SK-N-SH (cell line): ENCODE data around the gene ATP2B1. TPM values are rescaled to one million over a fixed set of nuclear protein-coding genes. Genes with fewer than 3 reads are reported as not detected.

Experiments
- CTCF ChIA-PET: fragments of 300-600, 350-600 bp; formaldehyde crosslinking; extraction: SDS; loops from one replicate; lab custom pipeline; 2021; lab: Yijun Ruan, JAX
- POLR2A ChIA-PET: fragments of 350-600 bp; sonication (Branson Sonifier 250); formaldehyde crosslinking; extraction: SDS; loops from one replicate; lab custom pipeline; 2020; ENCODE audit warnings: antibody characterized with exemption, inconsistent platforms; lab: Yijun Ruan, JAX
- DNase-seq: peaks from one replicate; pipeline ENCODE4 v3.0.0; 2012
- H2AFZ ChIP-seq: fragments of 200-600 bp; sonication (generic); 2 replicates; pipeline ENCODE4 v1.8.1; 2016; ENCODE audit warnings: antibody characterized with exemption, mild to moderate bottlenecking, low read depth
- H3F3A ChIP-seq: fragments of 200-600 bp; sonication (generic); replicated peaks from 2 replicates; pipeline ENCODE3; 2016; ENCODE audit warnings: antibody characterized with exemption, mild to moderate bottlenecking; ENCODE audit not compliant: insufficient read depth
- H3K27ac ChIP-seq, 2 experiments: fragments of 200-500 bp in 1 of 2; fragments of 200-600 bp in 1 of 2; sonication (Bioruptor generic) in 1 of 2; sonication (generic), shearing (Covaris generic) in 1 of 2; 2 replicates each; pipeline versions ENCODE4 v1.5.1 to v1.6.1; 2014 to 2016; ENCODE audit warnings: low read depth in 2 of 2, inconsistent platforms in 1 of 2, low read length in 1 of 2, mild to moderate bottlenecking in 1 of 2, mixed read lengths in 1 of 2
- H3K27me3 ChIP-seq: fragments of 200-600 bp; sonication (generic), shearing (Covaris generic); 2 replicates; pipeline ENCODE4 v1.6.1; 2016; ENCODE audit warnings: mixed run types; ENCODE audit not compliant: insufficient read depth
- H3K36me3 ChIP-seq, 2 experiments: fragments of 200-500 bp in 1 of 2; fragments of 200-600 bp in 1 of 2; sonication (Bioruptor generic) in 1 of 2; sonication (generic) in 1 of 2; replicated peaks in 1 of 2; 2 replicates each; pipeline versions ENCODE3 to v1.5.1; 2014 to 2016; ENCODE audit warnings: low read length in 1 of 2, mild to moderate bottlenecking in 1 of 2; ENCODE audit not compliant: insufficient read depth in 2 of 2, control insufficient read depth in 1 of 2
- H3K4me1 ChIP-seq, 2 experiments: fragments of 200-500 bp in 1 of 2; fragments of 200-600 bp in 1 of 2; sonication (Bioruptor generic) in 1 of 2; sonication (generic), shearing (Covaris generic) in 1 of 2; 2 replicates each; pipeline versions ENCODE4 v1.5.1 to v1.6.1; 2014 to 2016; ENCODE audit warnings: low read depth in 1 of 2, low read length in 1 of 2, mixed run types in 1 of 2; ENCODE audit not compliant: insufficient read depth in 2 of 2, control insufficient read depth in 1 of 2
- H3K4me2 ChIP-seq: fragments of 200-600 bp; sonication (generic), shearing (Covaris generic); 2 replicates; pipeline ENCODE4 v1.6.1; 2017; ENCODE audit warnings: mixed run types
- H3K4me3 ChIP-seq, 2 experiments: fragments of 200-500 bp in 1 of 2; fragments of 200-600 bp in 1 of 2; sonication (Bioruptor generic) in 1 of 2; sonication (generic), shearing (Covaris generic) in 1 of 2; 2 replicates each; pipeline versions ENCODE4 v1.5.1 to v1.8.1; 2014 to 2016; ENCODE audit warnings: low read depth in 2 of 2, inconsistent platforms in 1 of 2, low read length in 1 of 2, mild to moderate bottlenecking in 1 of 2, mixed read lengths in 1 of 2, moderate library complexity in 1 of 2
- H3K79me2 ChIP-seq: fragments of 200-600 bp; sonication (generic); 2 replicates; pipeline ENCODE4 v1.8.1; 2017; ENCODE audit warnings: mild to moderate bottlenecking; ENCODE audit not compliant: insufficient read depth
- H3K9ac ChIP-seq: fragments of 200-600 bp; sonication (generic); 2 replicates; pipeline ENCODE4 v1.6.1; 2017; ENCODE audit warnings: mixed run types
- H3K9me2 ChIP-seq: fragments of 200-600 bp; sonication (generic); 2 replicates; pipeline ENCODE4 v1.6.1; 2017; ENCODE audit warnings: mixed run types
- H3K9me3 ChIP-seq: fragments of 200-600 bp; sonication (generic); 2 replicates; pipeline ENCODE4 v1.6.1; 2017; ENCODE audit warnings: mixed run types, mild to moderate bottlenecking, moderate library complexity
- H4K20me1 ChIP-seq: fragments of 200-600 bp; sonication (generic); 2 replicates; pipeline ENCODE4 v1.6.1; 2017; ENCODE audit warnings: mild to moderate bottlenecking, mixed run types; ENCODE audit not compliant: insufficient read depth
- CHD2 ChIP-seq: fragments of 150-350 bp; IDR thresholded peaks from 2 replicates; pipeline ENCODE4 v1.6.1; 2018; ENCODE audit warnings: low read length; ENCODE audit not compliant: partially characterized antibody
- EP300 ChIP-seq, 2 experiments: IDR thresholded peaks; 2 replicates each; pipeline versions ENCODE4 v1.4.0 to v1.6.1; 2012; ENCODE audit warnings: borderline replicate concordance in 1 of 2, low read depth in 1 of 2, low read length in 1 of 2
- FOXJ3 ChIP-seq: sonication (generic); formaldehyde crosslinking; IDR thresholded peaks from 2 replicates; pipeline ENCODE4 v1.5.1; 2020; ENCODE audit warnings: mild to moderate bottlenecking, missing genetic modification reagents
- FOXM1 ChIP-seq: IDR thresholded peaks from 2 replicates; pipeline ENCODE4 v1.4.0; 2012; ENCODE audit warnings: low read depth, mild to moderate bottlenecking
- IRF3 ChIP-seq: fragments of 150-350 bp; IDR thresholded peaks from 2 replicates; pipeline ENCODE4 v1.6.1; 2016; ENCODE audit warnings: mild to moderate bottlenecking, low read depth, low read length
- MAX ChIP-seq: IDR thresholded peaks from 2 replicates; pipeline ENCODE4 v1.4.0; 2012; ENCODE audit warnings: low read depth
- MXI1 ChIP-seq: IDR thresholded peaks from 2 replicates; pipeline ENCODE4 v1.6.1; 2012; ENCODE audit warnings: mild to moderate bottlenecking, low read depth, low read length, improper control_type of control experiment
- NRF1 ChIP-seq: IDR thresholded peaks from 2 replicates; pipeline ENCODE4 v1.6.1; 2012; ENCODE audit warnings: low read depth, mild to moderate bottlenecking, low read length
- RAD21 ChIP-seq: IDR thresholded peaks from 2 replicates; pipeline ENCODE4 v1.6.1; 2012; ENCODE audit warnings: mild to moderate bottlenecking, low read length
- RCOR1 ChIP-seq: fragments of 150-350 bp; IDR thresholded peaks from 2 replicates; pipeline ENCODE4 v1.6.1; 2017; ENCODE audit warnings: antibody characterized with exemption, low read length
- REST ChIP-seq: IDR thresholded peaks from 2 replicates; pipeline ENCODE4 v1.6.1; 2012; ENCODE audit warnings: mild to moderate bottlenecking, low read depth, low read length, moderate library complexity
- RFX5 ChIP-seq: IDR thresholded peaks from 2 replicates; pipeline ENCODE4 v1.6.1; 2012; ENCODE audit warnings: mild to moderate bottlenecking, improper control_type of control experiment, low read length
- SIN3A ChIP-seq: IDR thresholded peaks from 2 replicates; pipeline ENCODE4 v1.6.1; 2012; ENCODE audit warnings: low read depth, mild to moderate bottlenecking, low read length, moderate library complexity, borderline replicate concordance
- TEAD4 ChIP-seq: IDR thresholded peaks from 2 replicates; pipeline ENCODE4 v1.4.0; 2012; ENCODE audit warnings: mild to moderate bottlenecking, borderline replicate concordance; ENCODE audit not compliant: insufficient read depth
- YY1 ChIP-seq: IDR thresholded peaks from 2 replicates; pipeline ENCODE4 v1.4.0; 2012; ENCODE audit warnings: low read depth, mild to moderate bottlenecking
- WGBS: methylation state at CpG from one replicate; pipeline ENCODE4 v1.1.6; 2017; ENCODE audit warnings: low lambda C conversion rate; 5-methylcytosine and 5-hydroxymethylcytosine counted together
- polyA plus RNA-seq, 3 experiments: library from polyadenylated mRNA; depleted of rRNA; stranded (reverse); fragments of >200 nt; gene quantifications; 2 replicates each; pipeline ENCODE4 v1.2.3, GENCODE V29; 2012
- TF ChIP-seq, protein P1 (sequence below): IDR thresholded peaks from 2 replicates; pipeline ENCODE4 v1.4.0; 2012; ENCODE audit warnings: low read depth, borderline replicate concordance
- TF ChIP-seq, protein P2 (sequence below): IDR thresholded peaks from 2 replicates; pipeline ENCODE4 v1.4.0; 2012; ENCODE audit warnings: low read depth, borderline replicate concordance

Gene ATP2B1
- polyA plus RNA-seq, 1 of the 3 experiments (the other 2 are of a cell fraction) = 4.3 TPM

GRCh38 chr12:89740943-89741342 is 32.3 kb upstream of the ATP2B1 start:
- no peak for DNase-seq
- TF ChIP-seq MAX (no peak), FOXM1 (no peak), FOXJ3 (CRISPR knock-in tag) (no peak), MXI1 (no peak), RFX5 (no peak), TEAD4 (no peak), NRF1 (no peak)
- TF ChIP-seq, protein P1, sequence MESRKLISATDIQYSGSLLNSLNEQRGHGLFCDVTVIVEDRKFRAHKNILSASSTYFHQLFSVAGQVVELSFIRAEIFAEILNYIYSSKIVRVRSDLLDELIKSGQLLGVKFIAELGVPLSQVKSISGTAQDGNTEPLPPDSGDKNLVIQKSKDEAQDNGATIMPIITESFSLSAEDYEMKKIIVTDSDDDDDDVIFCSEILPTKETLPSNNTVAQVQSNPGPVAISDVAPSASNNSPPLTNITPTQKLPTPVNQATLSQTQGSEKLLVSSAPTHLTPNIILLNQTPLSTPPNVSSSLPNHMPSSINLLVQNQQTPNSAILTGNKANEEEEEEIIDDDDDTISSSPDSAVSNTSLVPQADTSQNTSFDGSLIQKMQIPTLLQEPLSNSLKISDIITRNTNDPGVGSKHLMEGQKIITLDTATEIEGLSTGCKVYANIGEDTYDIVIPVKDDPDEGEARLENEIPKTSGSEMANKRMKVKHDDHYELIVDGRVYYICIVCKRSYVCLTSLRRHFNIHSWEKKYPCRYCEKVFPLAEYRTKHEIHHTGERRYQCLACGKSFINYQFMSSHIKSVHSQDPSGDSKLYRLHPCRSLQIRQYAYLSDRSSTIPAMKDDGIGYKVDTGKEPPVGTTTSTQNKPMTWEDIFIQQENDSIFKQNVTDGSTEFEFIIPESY = no peak

DNA sequence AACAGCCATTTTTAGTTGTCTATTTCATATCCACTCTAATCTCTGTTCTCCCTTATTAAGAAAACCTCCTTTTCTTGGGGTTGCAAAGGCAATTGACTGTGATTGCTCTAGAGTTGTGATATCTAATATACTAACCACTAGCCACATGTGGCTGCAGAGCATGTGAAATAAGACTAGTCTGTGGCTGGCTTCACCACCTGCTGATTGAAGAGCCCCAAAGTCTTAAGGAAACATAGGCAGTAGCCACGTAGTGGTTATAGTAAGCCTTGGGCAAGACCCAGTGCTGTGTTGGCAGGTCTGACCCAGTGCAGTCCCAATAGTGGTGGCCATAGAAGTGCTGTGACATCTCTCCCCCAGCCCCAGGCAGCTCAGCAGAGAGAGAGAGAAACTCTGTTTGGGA is 28.4 kb upstream of the ATP2B1 start:
- Histone ChIP-seq H2AFZ (no peak overlapping the region), H3K4me1 (no peaks in the 10 kb centered on the region), H3K27ac (no peak overlapping the region), H4K20me1 (no peaks in the 10 kb centered on the region), H3K27me3 (no peaks in the 10 kb centered on the region), H3F3A (peaks cover 9% of the 10 kb centered on the region), H3K4me3 (no peak overlapping the region), H3K36me3 (no peaks in the 10 kb centered on the region), H3K9ac (no peak overlapping the region), H3K79me2 (no peaks in the 10 kb centered on the region), H3K9me2 (no peaks in the 10 kb centered on the region), H3K9me3 (0 out of 2 replicates have a peak, but pooled peaks cover 19% of the 10 kb centered on the region), H3K4me2 (no peak overlapping the region)
- ChIA-PET CTCF (no interaction called here), POLR2A (no interaction called here)
- no peak for DNase-seq
- 60% methylated on average over 1 of the region's 1 CpG for WGBS
- no peak for TF ChIP-seq MXI1
- no peak for TF ChIP-seq RCOR1
- no peak for TF ChIP-seq SIN3A
- TF ChIP-seq, protein P2, sequence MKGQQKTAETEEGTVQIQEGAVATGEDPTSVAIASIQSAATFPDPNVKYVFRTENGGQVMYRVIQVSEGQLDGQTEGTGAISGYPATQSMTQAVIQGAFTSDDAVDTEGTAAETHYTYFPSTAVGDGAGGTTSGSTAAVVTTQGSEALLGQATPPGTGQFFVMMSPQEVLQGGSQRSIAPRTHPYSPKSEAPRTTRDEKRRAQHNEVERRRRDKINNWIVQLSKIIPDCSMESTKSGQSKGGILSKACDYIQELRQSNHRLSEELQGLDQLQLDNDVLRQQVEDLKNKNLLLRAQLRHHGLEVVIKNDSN = no peak
- TF ChIP-seq EP300 (IDR thresholded peaks at IDR 0.05; ENCODE audit: borderline replicate concordance in 1 of 2, low read depth in 1 of 2, low read length in 1 of 2) = no peak
- TF ChIP-seq IRF3 = no peak
- TF ChIP-seq RFX5 = no peak
- no peak for TF ChIP-seq YY1
- TF ChIP-seq RAD21 = no peak
- no peak for TF ChIP-seq REST
- no peak for TF ChIP-seq CHD2
- no peak for TF ChIP-seq FOXJ3 (CRISPR knock-in tag)
- TF ChIP-seq, protein P1 = no peak

More at GRCh38 chr12:89740943-89741342, 32.3 kb upstream of the ATP2B1 start:
- ChIA-PET POLR2A (no interaction called here), CTCF (no interaction called here)
- Histone ChIP-seq H4K20me1 (no peaks in the 10 kb centered on the region), H3K27me3 (no peaks in the 10 kb centered on the region), H3F3A (no peaks in the 10 kb centered on the region), H3K36me3 (no peaks in the 10 kb centered on the region), H3K4me3 (no peak overlapping the region), H3K9ac (no peak overlapping the region), H3K4me1 (no peaks in the 10 kb centered on the region), H3K27ac (no peak overlapping the region), H2AFZ (no peak overlapping the region), H3K9me2 (no peaks in the 10 kb centered on the region), H3K9me3 (0 out of 2 replicates have a peak, but pooled peaks cover 16% of the 10 kb centered on the region), H3K4me2 (no peak overlapping the region), H3K79me2 (no peaks in the 10 kb centered on the region)
- 65% methylated on average over 2 of the region's 2 CpGs for WGBS
